Heart left ventricle (tissue), 13 donors: ENCODE measurements around the gene SUPT3H.

Experiments used
- POLR2A ChIP-seq, 2 donors: fragments of 450-650 bp; IDR thresholded peaks; one replicate each; pipeline ENCODE4 v1.6.1; 2017; ENCODE audit warnings: antibody characterized with exemption in 2 of 2, mild to moderate bottlenecking in 2 of 2, moderate library complexity in 2 of 2
- TF ChIP-seq, protein P1 (sequence below), 12 donors: fragments of 200-600 bp; sonication (generic) in 4 of 12; IDR thresholded peaks; one replicate each; pipeline versions ENCODE4 v1.5.0 to v1.8.0; 2018 to 2022; ENCODE audit warnings: antibody characterized with exemption in 12 of 12, mild to moderate bottlenecking in 5 of 12
- donor health status: ischemic (EF 13 %, LVEDD 7.1; RV severe dilation, severe dysfunction).
- donor health status: DM: no; HTN: yes; CAD: no.
- donor health status: DM: no; HTN: no; CAD: no.
- donor health status: ischemic (EF 25% LVEDD 6.9; RV normal size, moderate dysfunction).
- donor health status: ischemic (EF 25% LVEDD 5.7; RV mildly dilated, moderate dysfunction).
- donor health status: ischemic (EF 35%, LVEDD 5.7; RV mildly dilated, moderate dysfunction).
- donor health status: nonischemic (EF 11% LVEDD 7.7; RV severe dilation, severe dysfunction).
- donor health status: DM: yes; HTN: yes; CAD: no.
- donor health status: PGD.
- donor health status: ischemic (EF 29% LVEDD 5.4; RV normal size, mild dysfunction).
- donor health status: nonischemic (EF 23%, LVEDD 6.1; RV moderate dilation, normal function).

DNA sequence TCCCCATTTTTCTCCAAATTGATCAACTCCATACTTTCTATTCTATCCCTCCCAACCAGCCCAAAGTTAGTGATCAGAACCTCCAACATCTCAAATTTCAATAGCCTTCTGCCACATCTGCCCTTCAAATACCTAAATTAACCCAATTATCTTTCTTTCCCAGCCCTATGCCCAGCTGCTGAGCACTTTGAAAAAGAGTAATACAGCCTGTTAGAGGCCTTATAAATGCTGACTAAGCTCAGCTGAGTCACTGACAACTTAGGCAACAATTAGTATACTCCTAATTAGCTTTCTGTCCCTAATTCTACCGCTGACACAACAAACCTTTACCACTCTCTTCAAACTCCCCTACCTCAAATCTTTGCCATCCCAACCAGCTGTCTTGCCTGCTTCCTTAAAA is 26.1 kb downstream of the SUPT3H start:
- TF ChIP-seq, protein P1, sequence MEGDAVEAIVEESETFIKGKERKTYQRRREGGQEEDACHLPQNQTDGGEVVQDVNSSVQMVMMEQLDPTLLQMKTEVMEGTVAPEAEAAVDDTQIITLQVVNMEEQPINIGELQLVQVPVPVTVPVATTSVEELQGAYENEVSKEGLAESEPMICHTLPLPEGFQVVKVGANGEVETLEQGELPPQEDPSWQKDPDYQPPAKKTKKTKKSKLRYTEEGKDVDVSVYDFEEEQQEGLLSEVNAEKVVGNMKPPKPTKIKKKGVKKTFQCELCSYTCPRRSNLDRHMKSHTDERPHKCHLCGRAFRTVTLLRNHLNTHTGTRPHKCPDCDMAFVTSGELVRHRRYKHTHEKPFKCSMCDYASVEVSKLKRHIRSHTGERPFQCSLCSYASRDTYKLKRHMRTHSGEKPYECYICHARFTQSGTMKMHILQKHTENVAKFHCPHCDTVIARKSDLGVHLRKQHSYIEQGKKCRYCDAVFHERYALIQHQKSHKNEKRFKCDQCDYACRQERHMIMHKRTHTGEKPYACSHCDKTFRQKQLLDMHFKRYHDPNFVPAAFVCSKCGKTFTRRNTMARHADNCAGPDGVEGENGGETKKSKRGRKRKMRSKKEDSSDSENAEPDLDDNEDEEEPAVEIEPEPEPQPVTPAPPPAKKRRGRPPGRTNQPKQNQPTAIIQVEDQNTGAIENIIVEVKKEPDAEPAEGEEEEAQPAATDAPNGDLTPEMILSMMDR (IDR thresholded peaks at IDR 0.05), result no peak
- no peak for TF ChIP-seq POLR2A (IDR thresholded peaks at IDR 0.05)
